Middle frontal gyrus (tissue), 1 donor: ENCODE results near the gene TTC6.

Experiments used
- DNase-seq: peaks from one replicate; pipeline ENCODE4 v3.0.0-alpha.2; 2015; ENCODE audit warnings: low spot score; ENCODE audit errors: extremely low spot score

TTC6 gene

GRCh38 chr14:37620856-37621255 lies 25.4 kb downstream of the TTC6 start:
- no peak for DNase-seq

- DNase-seq, result no peak
Observed at GRCh38 chr14:37622231-37622923, 26.9 kb downstream of the TTC6 start.

- no peak for DNase-seq
Observed at GRCh38 chr14:37623426-37623951, 28.1 kb downstream of the TTC6 start.

- no peak for DNase-seq
Observed at GRCh38 chr14:37623971-37624370, 28.5 kb downstream of the TTC6 start.

GRCh38 chr14:37625597-37626595 lies 30.5 kb downstream of the TTC6 start:
- DNase-seq, result no peak

- no peak for DNase-seq
Observed at GRCh38 chr14:37637341-37637740, 41.9 kb downstream of the TTC6 start.

GRCh38 chr14:37638599-37638998 lies 43.2 kb downstream of the TTC6 start:
- DNase-seq, result no peak

- DNase-seq, result no peak
Observed at GRCh38 chr14:37641117-37641516, 45.7 kb downstream of the TTC6 start.

- no peak for DNase-seq
Observed at GRCh38 chr14:37642125-37642524, 46.7 kb downstream of the TTC6 start.

- no peak for DNase-seq
Observed at GRCh38 chr14:37643701-37644100, 48.3 kb downstream of the TTC6 start.
